NT2/D1 (cell line): ENCODE measurements around the gene PGAM5.
A peak's percentile ranks its signal among the peaks of the same experiment; 100 is the strongest.
"Not testable (repeated sequence)": the region's sequence is repeated elsewhere in the genome, so short reads cannot be mapped to it uniquely, and the experiment has no call there.

Source experiments
- DNase-seq: peaks from one replicate; pipeline ENCODE4 v3.0.0-alpha.2; 2011; ENCODE audit warnings: low read depth, low spot score
- H3K27me3 ChIP-seq: 2 replicates; pipeline ENCODE4 v1.6.0; 2011; ENCODE audit warnings: mild to moderate bottlenecking; ENCODE audit not compliant: insufficient read length, insufficient read depth
- H3K36me3 ChIP-seq: 2 replicates; pipeline ENCODE4 v1.6.1; 2011; ENCODE audit warnings: mild to moderate bottlenecking, low read length, mixed read lengths; ENCODE audit not compliant: insufficient read depth, insufficient read length
- H3K4me1 ChIP-seq: 2 replicates; pipeline ENCODE4 v1.5.1; 2011; ENCODE audit not compliant: insufficient read depth, insufficient read length
- H3K4me3 ChIP-seq: 2 replicates; pipeline ENCODE4 v1.5.1; 2011; ENCODE audit warnings: low read depth; ENCODE audit not compliant: insufficient read length
- H3K9ac ChIP-seq: 2 replicates; pipeline ENCODE4 v1.6.0; 2011; ENCODE audit warnings: low read depth; ENCODE audit not compliant: insufficient read length
- H3K9me3 ChIP-seq: 2 replicates; pipeline ENCODE4 v1.5.1; 2011; ENCODE audit warnings: mild to moderate bottlenecking, low read length; ENCODE audit not compliant: insufficient read depth
- SUZ12 ChIP-seq: IDR thresholded peaks from 2 replicates; pipeline ENCODE4 v1.6.1; 2011; ENCODE audit not compliant: insufficient read length, insufficient read depth; ENCODE audit errors: extremely low read depth
- YY1 ChIP-seq: IDR thresholded peaks from 2 replicates; pipeline ENCODE4 v1.6.1; 2011; ENCODE audit not compliant: insufficient read length, insufficient read depth
- ZNF274 ChIP-seq: IDR thresholded peaks from 2 replicates; pipeline ENCODE4 v1.6.1; 2011; ENCODE audit warnings: mild to moderate bottlenecking, low read depth, low read length

Gene PGAM5

GRCh38 chr12:132675757-132676432 lies 34.7 kb upstream of the PGAM5 start:
- H3K9ac ChIP-seq: no peak overlapping the region
- H3K27me3 ChIP-seq: no peaks in the 10 kb centered on the region
- H3K4me1 ChIP-seq: no peaks in the 10 kb centered on the region
- H3K9me3 ChIP-seq: no peaks in the 10 kb centered on the region
- TF ChIP-seq SUZ12 (no peak), ZNF274 (no peak), YY1 (no peak)
- no peak overlapping the region for H3K4me3 ChIP-seq
- no peak for DNase-seq
- peaks cover 97% of the 10 kb centered on the region for H3K36me3 ChIP-seq

DNA sequence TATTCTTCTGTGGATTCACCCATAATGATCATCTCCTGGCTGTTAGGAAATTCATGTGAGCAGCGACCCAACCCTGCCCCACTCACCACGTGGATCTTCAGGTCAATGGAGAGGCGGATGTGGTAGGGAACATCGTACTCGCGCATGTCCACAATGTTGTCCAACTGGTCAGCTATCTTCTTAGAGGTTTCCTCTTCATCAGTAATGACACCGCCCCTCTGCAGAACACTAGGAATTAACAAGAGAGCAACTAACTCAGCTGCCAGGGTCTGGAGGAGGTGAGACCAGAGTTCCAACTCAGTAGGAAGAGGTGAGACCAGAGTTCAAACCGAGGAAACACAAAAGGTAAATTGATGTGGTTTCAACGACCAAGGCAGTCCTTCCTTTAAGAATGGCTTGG lies 33.1 kb upstream of the PGAM5 start:
- no peak for DNase-seq
- TF ChIP-seq ZNF274 (no peak), YY1 (no peak), SUZ12 (no peak)
- Histone ChIP-seq H3K4me3 (no peak overlapping the region), H3K27me3 (no peaks in the 10 kb centered on the region), H3K36me3 (peaks cover 84% of the 10 kb centered on the region), H3K9ac (no peak overlapping the region), H3K4me1 (no peaks in the 10 kb centered on the region), H3K9me3 (no peaks in the 10 kb centered on the region)

DNA sequence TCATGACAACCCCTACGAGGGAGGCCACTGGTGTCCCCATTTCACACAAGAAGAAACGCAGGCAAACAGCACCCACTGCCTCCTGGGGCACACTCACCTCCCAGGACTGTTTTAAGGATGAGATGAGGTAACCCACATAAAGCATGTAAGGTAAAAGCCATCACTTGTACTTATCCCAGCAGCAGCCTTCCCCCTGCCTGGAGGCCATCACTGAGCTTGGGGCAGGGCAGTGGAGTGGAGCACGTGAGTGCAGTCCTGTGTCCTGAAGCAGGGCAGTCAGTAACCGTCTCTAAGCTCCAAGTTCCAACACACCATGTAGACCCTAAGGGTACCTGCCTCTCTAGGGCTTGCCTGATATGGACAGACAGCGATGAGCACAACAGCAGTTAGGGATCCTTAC lies 25.2 kb upstream of the PGAM5 start:
- TF ChIP-seq SUZ12 (no peak), YY1 (no peak)
- Histone ChIP-seq H3K9me3 (no peaks in the 10 kb centered on the region), H3K4me1 (no peaks in the 10 kb centered on the region), H3K27me3 (peaks cover 19% of the 10 kb centered on the region), H3K4me3 (no peak overlapping the region), H3K36me3 (peaks cover 23% of the 10 kb centered on the region), H3K9ac (peak overlapping the region; percentile 57)
- DNase-seq: no peak

GRCh38 chr12:132686825-132687210 lies 23.8 kb upstream of the PGAM5 start:
- H3K4me3 ChIP-seq: peak overlapping the region; percentile 79
- H3K4me1 ChIP-seq: no peaks in the 10 kb centered on the region
- H3K9me3 ChIP-seq: no peaks in the 10 kb centered on the region
- DNase-seq: no peak
- H3K36me3 ChIP-seq: peaks cover 24% of the 10 kb centered on the region
- TF ChIP-seq SUZ12 (no peak), ZNF274 (no peak), YY1 (no peak)
- peak overlapping the region; percentile 85 for H3K9ac ChIP-seq
- peaks cover 19% of the 10 kb centered on the region for H3K27me3 ChIP-seq

DNA sequence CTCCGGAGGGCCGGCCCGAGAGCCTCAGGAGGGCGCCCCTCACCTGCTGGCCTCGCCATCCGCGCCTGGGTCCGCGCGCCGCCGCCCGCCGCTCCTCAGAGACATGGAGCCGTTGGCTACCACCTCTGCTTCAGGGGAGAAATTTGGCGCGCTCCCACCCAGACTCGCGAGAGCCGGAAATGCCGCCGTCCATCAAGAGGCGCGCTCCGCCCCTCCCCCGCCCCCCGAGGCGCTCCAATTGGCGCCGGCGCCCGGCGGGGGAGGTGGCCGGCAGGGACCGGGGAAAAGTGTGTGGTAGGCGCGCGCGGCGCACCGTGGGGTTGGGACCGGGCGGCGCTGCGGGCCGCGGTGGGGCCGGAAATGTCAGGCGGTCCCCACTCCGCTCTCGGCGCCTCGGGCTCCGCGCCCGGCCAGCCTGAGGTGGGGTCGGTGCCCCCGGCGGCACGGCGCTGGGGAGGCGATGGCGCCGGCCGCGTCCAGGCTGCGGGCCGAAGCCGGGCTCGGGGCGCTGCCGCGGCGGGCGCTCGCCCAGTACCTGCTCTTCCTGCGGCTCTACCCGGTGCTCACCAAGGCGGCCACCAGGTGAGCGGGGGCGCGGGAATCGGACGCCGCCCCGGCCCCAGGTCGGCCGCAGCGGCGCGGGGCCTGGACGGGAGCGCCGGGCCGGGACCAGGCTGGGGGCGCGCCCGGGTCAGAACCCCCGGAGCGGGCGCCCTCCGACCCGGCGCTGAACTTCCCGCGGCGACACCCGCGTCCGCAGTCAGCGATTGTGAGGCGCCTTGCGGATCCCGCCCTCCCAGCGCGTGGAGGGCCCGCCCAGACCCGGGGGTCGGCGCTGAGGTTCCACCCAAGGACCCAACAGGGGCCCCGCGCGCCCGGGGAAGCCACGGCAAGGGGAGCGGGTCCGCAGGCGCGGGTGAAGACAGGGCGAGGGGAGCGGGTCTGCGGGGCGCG lies 23.2 kb upstream of the PGAM5 start, which contains the start of the genes POLE and PXMP2:
POLE (minus strand) TSS at position 132 of the 954 bp plus-strand sequence; CDS start at position 105, 27 bp downstream.
PXMP2 (plus strand) TSS at position 377 of the 954 bp plus-strand sequence; CDS start at position 461, 84 bp downstream.
- H3K9ac ChIP-seq: peak within 1 kb of the TSS; percentile 94
- H3K36me3 ChIP-seq: peaks cover 26% of the 10 kb centered on the region
- peak within 1 kb of the TSS; percentile 79 for H3K4me3 ChIP-seq
- H3K9me3 ChIP-seq: no peaks in the 10 kb centered on the region
- no peaks in the 10 kb centered on the region for H3K4me1 ChIP-seq
- H3K27me3 ChIP-seq: peaks cover 19% of the 10 kb centered on the region
- DNase-seq: peak; percentile 92
- TF ChIP-seq SUZ12: peak; percentile 64
- no peak for TF ChIP-seq ZNF274

- H3K9ac ChIP-seq: peak overlapping the region; percentile 15
- peak overlapping the region; percentile 12 for H3K4me3 ChIP-seq
- H3K27me3 ChIP-seq: peaks cover 19% of the 10 kb centered on the region
- peaks cover 26% of the 10 kb centered on the region for H3K36me3 ChIP-seq
- DNase-seq: no peak
- no peak for TF ChIP-seq YY1
- TF ChIP-seq ZNF274: no peak
- no peak for TF ChIP-seq SUZ12
- no peaks in the 10 kb centered on the region for H3K4me1 ChIP-seq
- no peaks in the 10 kb centered on the region for H3K9me3 ChIP-seq
These were observed 21.4 kb upstream of the PGAM5 start for GRCh38 chr12:132689227-132689626.

DNA sequence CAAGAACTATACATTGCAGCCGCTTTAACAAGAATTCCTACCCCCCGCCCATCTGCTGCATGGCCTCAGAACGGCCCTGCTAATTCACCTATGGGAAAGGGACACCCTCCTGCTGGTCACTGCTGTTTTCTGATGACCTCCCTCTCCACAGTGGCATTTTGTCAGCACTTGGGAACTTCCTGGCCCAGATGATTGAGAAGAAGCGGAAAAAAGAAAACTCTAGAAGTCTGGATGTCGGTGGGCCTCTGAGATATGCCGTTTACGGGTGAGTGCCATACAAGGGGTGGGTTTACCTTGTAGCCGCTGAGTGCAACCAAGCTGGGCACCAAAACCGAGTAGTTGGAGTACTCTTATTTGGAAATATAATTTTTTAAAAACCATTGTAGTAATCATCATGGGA lies 20.5 kb upstream of the PGAM5 start:
- Histone ChIP-seq H3K9me3 (no peaks in the 10 kb centered on the region), H3K9ac (no peak overlapping the region), H3K27me3 (peaks cover 19% of the 10 kb centered on the region), H3K4me1 (no peaks in the 10 kb centered on the region), H3K4me3 (no peak overlapping the region), H3K36me3 (peaks cover 27% of the 10 kb centered on the region)
- no peak for TF ChIP-seq ZNF274
- no peak for TF ChIP-seq SUZ12
- TF ChIP-seq YY1: no peak
- no peak for DNase-seq

GRCh38 chr12:132692030-132692429 lies 18.6 kb upstream of the PGAM5 start:
- H3K9ac ChIP-seq, H3K9me3 ChIP-seq, DNase-seq, H3K4me1 ChIP-seq, H3K4me3 ChIP-seq: not testable (repeated sequence)
- Histone ChIP-seq H3K27me3 (peaks cover 19% of the 10 kb centered on the region), H3K36me3 (peaks cover 38% of the 10 kb centered on the region)

GRCh38 chr12:132694888-132695287 lies 15.8 kb upstream of the PGAM5 start:
- not testable (repeated sequence) for H3K27me3 ChIP-seq, DNase-seq, H3K9ac ChIP-seq, H3K9me3 ChIP-seq, H3K4me1 ChIP-seq, H3K4me3 ChIP-seq
- H3K36me3 ChIP-seq: peaks cover 55% of the 10 kb centered on the region
